ENCODE measurements around the gene SYT7.

SYT7 gene

GRCh38 chr11:61537326-61537725 is 43.5 kb downstream of the SYT7 start:
- TF ChIP-seq GATA1 (IDR thresholded peaks at IDR 0.05; ENCODE audit: low read depth, low read length), result no peak
- no peak for TF ChIP-seq POLR2A (IDR thresholded peaks at IDR 0.05; ENCODE audit: low read length)
- no peak for DNase-seq

GRCh38 chr11:61536676-61537270 is 44.1 kb downstream of the SYT7 start:
- no peak for DNase-seq
- TF ChIP-seq GATA1 (IDR thresholded peaks at IDR 0.05; ENCODE audit: low read depth, low read length), result no peak
- no peak for TF ChIP-seq POLR2A (IDR thresholded peaks at IDR 0.05; ENCODE audit: low read length)

GRCh38 chr11:61535998-61536675 is 44.7 kb downstream of the SYT7 start:
- DNase-seq, result no peak
- TF ChIP-seq POLR2A (IDR thresholded peaks at IDR 0.05; ENCODE audit: low read length) (no peak), GATA1 (IDR thresholded peaks at IDR 0.05; ENCODE audit: low read depth, low read length) (no peak)

GRCh38 chr11:61534933-61535839 is 45.7 kb downstream of the SYT7 start:
- DNase-seq, result no peak
- TF ChIP-seq POLR2A (IDR thresholded peaks at IDR 0.05; ENCODE audit: low read length), result no peak
- TF ChIP-seq GATA1 (IDR thresholded peaks at IDR 0.05; ENCODE audit: low read depth, low read length), result no peak

GRCh38 chr11:61534025-61534932 is 46.6 kb downstream of the SYT7 start:
- no peak for TF ChIP-seq GATA1 (IDR thresholded peaks at IDR 0.05; ENCODE audit: low read depth, low read length)
- no peak for TF ChIP-seq POLR2A (IDR thresholded peaks at IDR 0.05; ENCODE audit: low read length)
- DNase-seq, result no peak

GRCh38 chr11:61533401-61533800 is 47.5 kb downstream of the SYT7 start:
- no peak for DNase-seq
- TF ChIP-seq POLR2A (IDR thresholded peaks at IDR 0.05; ENCODE audit: low read length), result no peak
- TF ChIP-seq GATA1 (IDR thresholded peaks at IDR 0.05; ENCODE audit: low read depth, low read length), result no peak

- DNase-seq, result no peak
Observed at GRCh38 chr11:61533039-61533375, 47.9 kb downstream of the SYT7 start.

GRCh38 chr11:61532134-61533038 is 48.5 kb downstream of the SYT7 start:
- TF ChIP-seq POLR2A (IDR thresholded peaks at IDR 0.05; ENCODE audit: low read length), result no peak
- TF ChIP-seq GATA1 (IDR thresholded peaks at IDR 0.05; ENCODE audit: low read depth, low read length), result no peak
- peak; percentile 18 to 59 for DNase-seq

More at GRCh38 chr11:61533039-61533375, 47.9 kb downstream of the SYT7 start:
- TF ChIP-seq GATA1 (IDR thresholded peaks at IDR 0.05; ENCODE audit: low read depth, low read length), result no peak
- no peak for TF ChIP-seq POLR2A (IDR thresholded peaks at IDR 0.05; ENCODE audit: low read length)

- no peak for TF ChIP-seq POLR2A (IDR thresholded peaks at IDR 0.05; ENCODE audit: low read length)
- no peak for TF ChIP-seq GATA1 (IDR thresholded peaks at IDR 0.05; ENCODE audit: low read depth, low read length)
- DNase-seq, result no peak
Observed at GRCh38 chr11:61531044-61531443, 49.8 kb downstream of the SYT7 start.

- no peak for DNase-seq
- TF ChIP-seq POLR2A (IDR thresholded peaks at IDR 0.05; ENCODE audit: low read length) (no peak), GATA1 (IDR thresholded peaks at IDR 0.05; ENCODE audit: low read depth, low read length) (no peak)
Observed at GRCh38 chr11:61529537-61530225, 51.2 kb downstream of the SYT7 start.

- no peak for DNase-seq
Observed at GRCh38 chr11:61528114-61528513, 52.8 kb downstream of the SYT7 start.

More at GRCh38 chr11:61528114-61528513, 52.8 kb downstream of the SYT7 start:
- TF ChIP-seq POLR2A (IDR thresholded peaks at IDR 0.05; ENCODE audit: low read length) (no peak), GATA1 (IDR thresholded peaks at IDR 0.05; ENCODE audit: low read depth, low read length) (no peak)
